ENCODE measurements around the gene NKAIN4. TPM values are rescaled to one million over a fixed set of nuclear protein-coding genes. Genes with fewer than 3 reads are reported as not detected.

Gene NKAIN4
- not detected in 2 replicates for total RNA-seq

- DNase-seq (ENCODE audit: low read depth in 2 of 2) = no peak
Measured at GRCh38 chr20:63254232-63254605, at the start of gene NKAIN4. NKAIN4 (minus strand) TSS chr20:63254463; CDS start chr20:63254450, 13 bp downstream.

GRCh38 chr20:63303095-63303666 is 48.9 kb upstream of the NKAIN4 start:
- no peak for DNase-seq (ENCODE audit: low read depth in 2 of 2)

- DNase-seq (ENCODE audit: low read depth in 2 of 2) = no peak
Measured at GRCh38 chr20:63301671-63302070, 47.4 kb upstream of the NKAIN4 start.

GRCh38 chr20:63298731-63299312 is 44.6 kb upstream of the NKAIN4 start:
- no peak for DNase-seq (ENCODE audit: low read depth in 2 of 2)

- DNase-seq (ENCODE audit: low read depth in 2 of 2) = no peak
Measured at GRCh38 chr20:63297796-63298572, 43.7 kb upstream of the NKAIN4 start.

- no peak for DNase-seq (ENCODE audit: low read depth in 2 of 2)
Measured at GRCh38 chr20:63297371-63297781, 43.1 kb upstream of the NKAIN4 start.

- no peak for DNase-seq (ENCODE audit: low read depth in 2 of 2)
Measured at GRCh38 chr20:63296531-63297299, 42.5 kb upstream of the NKAIN4 start.

GRCh38 chr20:63295846-63296245 is 41.6 kb upstream of the NKAIN4 start:
- no peak for DNase-seq (ENCODE audit: low read depth in 2 of 2)

- DNase-seq (ENCODE audit: low read depth in 2 of 2) = no peak
Measured at GRCh38 chr20:63295422-63295821, 41.2 kb upstream of the NKAIN4 start.

GRCh38 chr20:63295018-63295417 is 40.8 kb upstream of the NKAIN4 start:
- DNase-seq (ENCODE audit: low read depth in 2 of 2) = no peak

GRCh38 chr20:63294536-63294900 is 40.3 kb upstream of the NKAIN4 start:
- no peak for DNase-seq (ENCODE audit: low read depth in 2 of 2)

GRCh38 chr20:63293871-63294535 is 39.7 kb upstream of the NKAIN4 start:
- no peak for DNase-seq (ENCODE audit: low read depth in 2 of 2)

- DNase-seq (ENCODE audit: low read depth in 2 of 2) = no peak
Measured at GRCh38 chr20:63293456-63293855, 39.2 kb upstream of the NKAIN4 start.

GRCh38 chr20:63292904-63293303 is 38.6 kb upstream of the NKAIN4 start, which contains the start of gene COL20A1:
COL20A1 (plus strand) TSS chr20:63293186; CDS start chr20:63295108, 1,922 bp downstream.
- DNase-seq (ENCODE audit: low read depth in 2 of 2) = no peak

GRCh38 chr20:63292292-63292701 is 38.0 kb upstream of the NKAIN4 start:
- no peak for DNase-seq (ENCODE audit: low read depth in 2 of 2)

- DNase-seq (ENCODE audit: low read depth in 2 of 2) = no peak
Measured at GRCh38 chr20:63291811-63292210, 37.5 kb upstream of the NKAIN4 start.

- peak; percentile 38 to 53 for DNase-seq (ENCODE audit: low read depth in 2 of 2)
Measured at GRCh38 chr20:63290677-63291472, 36.6 kb upstream of the NKAIN4 start.

GRCh38 chr20:63290136-63290676 is 35.9 kb upstream of the NKAIN4 start:
- no peak for DNase-seq (ENCODE audit: low read depth in 2 of 2)

GRCh38 chr20:63289311-63290135 is 35.3 kb upstream of the NKAIN4 start:
- no peak for DNase-seq (ENCODE audit: low read depth in 2 of 2)
